Activated T-cell treated with anti-CD3 and anti-CD28 coated beads, Interleukin-2, amount 50 U/mL, for 4 hours (primary cell): ENCODE results near the gene PRXL2C. TPM values are rescaled to one million over a fixed set of nuclear protein-coding genes. Genes with fewer than 3 reads are reported as not detected.
"Not testable (repeated sequence)": the region's sequence is repeated elsewhere in the genome, so short reads cannot be mapped to it uniquely, and the experiment has no call there.

ENCODE experiments used
- ATAC-seq, 2 donors: fragments of 200-7000 bp; cut with Tn5 transposase; one replicate each; pipeline ENCODE4 v1.10.0; 2021
- DNase-seq: peaks from one replicate; pipeline ENCODE4 v3.0.0-alpha.2; 2020
- H3K27me3 Mint-ChIP-seq: one replicate; pipeline ENCODE4 v1.8.0; 2021; ENCODE audit warnings: low read depth, mixed read lengths
- H3K36me3 Mint-ChIP-seq: one replicate; pipeline ENCODE4 v1.8.0; 2022; ENCODE audit warnings: mixed read lengths; ENCODE audit not compliant: insufficient read depth
- H3K4me1 Mint-ChIP-seq: one replicate; pipeline ENCODE4 v1.8.0; 2021; ENCODE audit warnings: low read depth, mixed read lengths
- H3K4me3 Mint-ChIP-seq: one replicate; pipeline ENCODE4 v1.8.0; 2021; ENCODE audit warnings: mild to moderate bottlenecking, moderate library complexity, mixed read lengths
- H3K9me3 Mint-ChIP-seq: one replicate; pipeline ENCODE4 v1.8.0; 2021; ENCODE audit warnings: mixed read lengths
- total RNA-seq, 3 donors: library from RNA; stranded (reverse); gene quantifications; one replicate each; pipeline ENCODE4 v1.2.1, GENCODE V29; 2021

The PRXL2C gene
- total RNA-seq, 3 donors from 2014 or later, result 9.0 to 13.4 (median 9.1) TPM

DNA sequence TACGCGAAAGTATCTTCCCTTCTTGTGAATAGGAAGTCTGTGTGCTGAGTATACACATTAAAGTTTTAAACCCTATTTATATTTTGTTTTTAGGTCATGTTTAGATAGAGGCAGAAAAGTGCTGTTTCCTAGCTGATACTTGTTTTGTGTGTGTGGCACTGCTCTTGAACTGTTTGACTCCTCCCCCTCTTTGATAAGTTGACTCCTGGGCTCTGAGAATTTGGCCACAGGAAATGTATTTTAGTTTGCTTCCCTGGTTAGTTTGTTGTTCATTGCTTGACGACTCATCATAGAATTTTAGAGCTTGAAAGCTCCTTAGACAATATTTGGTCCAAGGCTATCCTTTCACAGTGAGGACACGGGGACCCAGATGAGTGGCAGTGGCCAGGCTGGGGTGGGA, 33.5 kb downstream of the PRXL2C start:
- Mint-ChIP-seq H3K4me1 (peaks cover 4% of the 10 kb centered on the region), H3K27me3 (peaks cover 42% of the 10 kb centered on the region), H3K9me3 (no peaks in the 10 kb centered on the region), H3K4me3 (no peak overlapping the region), H3K36me3 (no peaks in the 10 kb centered on the region)
- ATAC-seq (no peak), DNase-seq (no peak)

DNA sequence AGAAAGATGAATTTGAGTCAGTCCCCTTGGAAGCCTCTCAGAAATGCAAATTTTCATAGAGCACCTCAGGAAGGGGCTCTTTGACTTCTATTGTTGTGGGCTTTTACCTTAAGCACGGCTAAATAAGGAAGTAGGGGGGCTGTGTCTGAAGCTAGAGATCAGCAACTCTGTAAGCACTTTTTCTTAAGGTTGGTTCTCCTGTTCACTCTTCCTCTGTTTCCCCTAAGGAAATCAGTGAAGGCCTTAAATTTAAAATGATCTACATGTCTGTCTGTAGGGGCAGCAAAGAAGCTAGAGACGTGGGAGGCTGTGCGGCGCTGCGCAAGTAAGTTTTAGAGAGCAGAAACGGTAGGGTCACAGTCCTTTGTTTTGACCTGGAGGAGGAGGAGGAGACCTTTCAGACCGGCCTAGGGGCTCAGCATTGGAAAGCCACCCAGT, 34.3 kb downstream of the PRXL2C start:
- H3K36me3 Mint-ChIP-seq, result no peaks in the 10 kb centered on the region
- ATAC-seq (no peak), DNase-seq (no peak)
- H3K9me3 Mint-ChIP-seq, result no peaks in the 10 kb centered on the region
- peaks cover 48% of the 10 kb centered on the region for H3K27me3 Mint-ChIP-seq
- no peak overlapping the region for H3K4me3 Mint-ChIP-seq
- peaks cover 4% of the 10 kb centered on the region for H3K4me1 Mint-ChIP-seq

DNA sequence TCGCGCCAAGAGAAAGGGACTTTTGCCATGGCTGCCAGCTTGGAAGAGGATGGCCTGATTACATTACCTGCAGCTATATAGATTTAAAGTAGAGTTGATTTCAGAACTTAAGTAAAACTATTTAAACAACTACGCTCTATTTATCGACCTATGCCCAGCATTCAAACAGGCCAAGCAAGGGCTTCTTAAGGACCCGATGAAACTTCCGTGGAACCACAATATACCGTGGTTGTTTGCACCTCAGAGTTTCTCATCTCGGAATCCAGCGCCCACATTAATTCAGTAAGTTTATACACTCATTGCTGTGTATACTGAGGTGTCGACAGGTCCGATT, 35.0 kb downstream of the PRXL2C start:
- Mint-ChIP-seq H3K9me3 (no peaks in the 10 kb centered on the region), H3K27me3 (peaks cover 54% of the 10 kb centered on the region)

DNA sequence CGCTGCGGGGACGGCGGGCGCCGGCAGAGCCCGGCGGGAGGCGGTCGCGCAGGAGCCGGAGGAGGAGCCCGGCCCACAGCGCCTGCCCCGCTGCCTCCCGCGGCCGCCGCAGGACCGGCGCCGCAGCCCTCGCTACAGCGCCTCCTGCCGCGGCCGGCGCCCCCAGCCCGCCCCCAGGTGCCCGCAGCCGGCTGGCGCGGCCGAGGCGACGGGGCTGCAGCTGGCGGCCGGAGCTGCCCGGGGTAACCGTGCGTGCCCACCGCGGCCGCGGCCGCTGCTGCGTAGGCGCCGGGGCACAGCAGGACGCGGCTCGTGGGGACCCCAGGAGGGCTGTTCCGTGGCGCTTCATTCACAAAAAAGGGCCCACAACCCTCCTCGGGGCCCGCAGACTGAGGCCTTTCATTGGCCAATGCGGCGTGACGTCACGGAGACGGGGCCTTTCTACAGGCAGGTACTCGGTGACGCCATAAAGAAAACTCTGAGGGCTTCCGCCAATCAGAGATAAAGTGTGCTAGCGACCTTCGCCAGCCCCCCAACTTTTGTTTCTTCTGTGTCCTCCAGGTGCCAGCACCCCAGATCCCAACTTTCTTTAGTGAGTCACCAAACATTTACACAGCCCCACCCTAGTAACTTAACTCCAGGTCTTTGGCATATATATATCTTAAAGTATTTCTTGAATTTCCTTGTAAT, 35.5 kb downstream of the PRXL2C start, which contains the start of gene CDC14B:
CDC14B (minus strand) TSS at position 353 of the 690 bp plus-strand sequence. CDS start 465 bp downstream, outside the sequence.
- ATAC-seq, result peak; percentile 89 to 91
- peaks cover 4% of the 10 kb centered on the region for H3K4me1 Mint-ChIP-seq
- no peaks in the 10 kb centered on the region for H3K36me3 Mint-ChIP-seq
- H3K27me3 Mint-ChIP-seq, result peaks cover 59% of the 10 kb centered on the region
- no peaks in the 10 kb centered on the region for H3K9me3 Mint-ChIP-seq
- H3K4me3 Mint-ChIP-seq, result peak within 1 kb of the TSS; percentile 74
- peak; percentile 72 for DNase-seq

More for the DNA sequence above, 35.0 kb downstream of the PRXL2C start:
- H3K4me3 Mint-ChIP-seq, result peak overlapping the region; percentile 74
- no peaks in the 10 kb centered on the region for H3K36me3 Mint-ChIP-seq
- no peak for DNase-seq
- peaks cover 4% of the 10 kb centered on the region for H3K4me1 Mint-ChIP-seq
- no peak for ATAC-seq

DNA sequence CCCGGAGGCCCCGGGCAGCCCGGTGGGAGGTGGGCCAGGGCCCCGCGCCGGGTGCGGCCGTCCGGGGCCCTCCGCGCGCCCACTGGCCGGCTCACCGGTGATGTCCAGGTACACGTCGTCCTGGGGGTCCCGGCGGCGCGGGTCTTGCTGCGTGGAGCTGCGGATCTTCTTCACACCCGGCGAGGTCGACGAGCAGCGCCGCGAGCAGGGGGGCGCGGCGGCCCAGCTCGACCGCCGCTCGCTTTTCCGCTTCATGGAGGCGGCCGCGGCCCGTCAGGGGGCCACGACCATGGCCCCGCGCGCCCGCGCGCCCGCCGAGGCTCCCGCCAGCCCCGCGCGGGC, 36.0 kb downstream of the PRXL2C start:
- Mint-ChIP-seq H3K36me3 (no peaks in the 10 kb centered on the region), H3K4me1 (peaks cover 4% of the 10 kb centered on the region), H3K27me3 (peaks cover 60% of the 10 kb centered on the region), H3K9me3 (no peaks in the 10 kb centered on the region), H3K4me3 (no peak overlapping the region)
- peak in 1 of 2 donors; percentile 19 for ATAC-seq
- no peak for DNase-seq

DNA sequence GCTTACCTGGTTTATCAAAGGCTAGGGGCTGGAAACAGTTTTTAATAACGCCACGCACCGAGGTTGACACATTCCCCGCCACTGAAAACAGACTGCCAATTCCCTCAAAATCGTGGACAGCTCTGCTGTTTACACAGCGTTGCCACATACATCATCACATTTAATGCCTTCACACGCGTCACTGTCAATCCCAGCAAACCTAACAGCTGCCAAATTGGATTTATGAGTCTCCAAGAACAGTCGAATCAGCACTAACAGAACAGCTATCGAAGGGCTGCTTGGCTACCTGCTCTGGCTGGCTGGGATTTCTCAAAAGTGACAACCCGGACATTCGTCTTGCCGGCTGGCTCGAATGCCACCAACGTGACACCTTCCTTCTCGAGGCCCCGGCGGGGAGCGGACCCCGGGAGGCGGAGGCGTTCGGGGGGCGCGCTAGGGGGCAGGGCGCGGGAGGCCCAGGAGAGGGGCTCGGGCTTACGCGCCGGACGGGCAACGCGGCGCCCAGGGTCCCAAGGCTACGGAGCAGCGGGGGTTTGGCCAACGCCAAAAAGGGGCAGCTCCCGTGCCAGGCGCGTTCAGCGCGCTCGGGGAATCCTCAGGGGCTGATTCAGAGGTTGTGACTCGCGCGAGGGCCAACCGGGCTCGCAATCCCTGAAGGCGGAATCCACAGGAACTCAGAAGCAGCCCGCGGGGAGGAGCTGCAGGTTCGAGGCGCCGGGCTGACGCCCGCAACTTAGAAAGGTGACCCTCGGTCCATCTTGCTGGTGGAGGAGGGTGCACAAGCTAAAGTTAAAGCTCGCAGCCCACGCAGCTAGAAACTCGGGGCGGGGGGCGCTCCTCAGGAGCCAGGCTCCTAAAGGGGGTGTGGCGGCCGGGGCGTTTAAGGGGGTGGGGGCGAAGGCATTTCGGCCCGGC, 36.7 kb downstream of the PRXL2C start:
- no peaks in the 10 kb centered on the region for H3K9me3 Mint-ChIP-seq
- peaks cover 4% of the 10 kb centered on the region for H3K4me1 Mint-ChIP-seq
- peaks cover 60% of the 10 kb centered on the region for H3K27me3 Mint-ChIP-seq
- DNase-seq (no peak), ATAC-seq (peak; percentile 33 to 46)
- no peaks in the 10 kb centered on the region for H3K36me3 Mint-ChIP-seq
- H3K4me3 Mint-ChIP-seq, result peak overlapping the region; percentile 68

DNA sequence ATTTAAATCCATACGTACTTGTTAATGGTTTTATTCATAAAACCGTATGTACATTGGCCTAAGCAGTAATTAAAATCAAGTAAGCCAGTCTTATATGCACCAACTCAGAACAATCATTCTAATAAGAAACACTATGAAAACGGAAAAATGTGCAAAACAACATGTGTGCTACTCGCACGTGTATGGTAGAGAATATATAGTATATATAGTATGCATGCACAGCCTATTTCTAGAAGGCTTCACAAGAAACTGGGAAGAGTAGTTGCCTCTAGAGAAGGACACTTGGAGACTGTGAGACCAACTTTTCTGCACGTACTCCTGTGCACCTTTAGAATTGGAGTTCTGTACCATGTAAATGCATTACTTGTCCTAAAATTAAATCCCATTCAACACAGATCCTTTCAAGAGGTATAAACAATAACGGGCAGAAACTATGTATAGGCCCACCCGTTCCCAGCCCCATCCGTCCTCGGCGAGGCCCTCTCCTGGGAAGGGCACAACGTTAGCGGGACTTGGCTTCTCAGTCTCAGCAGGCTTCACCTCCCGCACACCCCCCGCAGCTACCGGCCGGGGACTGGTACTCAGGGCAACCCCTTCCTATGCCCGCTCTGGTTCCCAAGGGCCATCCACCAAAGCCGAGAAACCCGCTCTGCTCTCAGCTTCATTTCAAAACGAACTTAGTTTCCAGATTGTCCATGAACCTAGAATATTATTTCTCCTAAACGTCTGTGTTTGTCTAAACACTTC, 37.5 kb downstream of the PRXL2C start:
- DNase-seq (no peak), ATAC-seq (no peak)
- peaks cover 64% of the 10 kb centered on the region for H3K27me3 Mint-ChIP-seq
- H3K4me3 Mint-ChIP-seq, result peak overlapping the region; percentile 64
- H3K36me3 Mint-ChIP-seq, result no peaks in the 10 kb centered on the region
- no peaks in the 10 kb centered on the region for H3K9me3 Mint-ChIP-seq
- peaks cover 4% of the 10 kb centered on the region for H3K4me1 Mint-ChIP-seq

DNA sequence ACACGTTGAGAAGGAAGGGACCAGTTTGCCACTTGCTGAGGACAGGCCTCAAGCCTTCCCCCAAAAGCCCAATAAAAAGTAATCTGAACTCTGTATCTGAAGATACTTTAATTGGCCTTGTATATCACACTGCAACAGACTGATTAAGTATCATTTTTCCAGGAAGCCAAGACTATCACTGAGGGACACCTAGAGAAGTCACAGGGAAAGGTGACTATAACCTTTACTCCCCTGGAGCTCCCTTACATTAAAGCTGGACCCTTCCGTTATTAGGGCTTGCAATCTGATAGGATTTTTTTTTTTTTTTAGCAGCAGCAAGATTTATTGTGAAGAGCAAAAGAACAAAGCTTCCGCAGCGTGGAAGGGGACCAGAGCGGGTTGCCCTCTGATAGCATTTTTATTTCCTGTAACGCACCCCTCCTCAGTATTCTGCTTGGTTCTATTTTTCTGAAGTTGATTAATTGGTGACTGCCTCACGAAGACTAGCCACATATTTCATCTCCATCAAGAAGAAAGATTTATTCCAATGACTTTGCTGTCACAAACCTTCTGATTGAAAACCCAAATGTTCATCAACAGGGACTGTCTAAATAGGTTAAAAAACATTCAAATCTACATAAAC, 38.2 kb downstream of the PRXL2C start:
- no peak overlapping the region for H3K4me3 Mint-ChIP-seq
- DNase-seq (no peak), ATAC-seq (no peak)
- H3K27me3 Mint-ChIP-seq, result peaks cover 57% of the 10 kb centered on the region
- H3K36me3 Mint-ChIP-seq, result no peaks in the 10 kb centered on the region
- no peaks in the 10 kb centered on the region for H3K9me3 Mint-ChIP-seq
- peaks cover 4% of the 10 kb centered on the region for H3K4me1 Mint-ChIP-seq

DNA sequence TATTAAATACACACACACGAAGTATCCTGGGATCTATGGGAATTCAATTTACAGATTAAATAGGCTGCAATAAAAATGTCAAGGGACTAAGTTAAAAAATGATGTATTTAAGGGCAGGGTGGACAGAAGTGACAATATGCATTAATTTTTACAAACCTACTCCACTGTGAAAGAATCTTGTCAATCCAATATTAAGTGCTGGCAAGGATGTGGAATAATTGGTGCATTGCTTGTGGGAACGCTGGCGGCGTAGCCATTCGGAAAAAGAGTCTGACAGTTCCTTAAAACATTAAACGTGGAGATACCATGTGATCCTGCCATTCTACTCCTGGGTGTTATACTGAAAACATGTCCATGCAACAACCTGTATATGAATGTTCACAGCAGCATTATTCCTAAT, 39.7 kb downstream of the PRXL2C start:
- Mint-ChIP-seq H3K36me3 (no peaks in the 10 kb centered on the region), H3K9me3 (no peaks in the 10 kb centered on the region), H3K4me1 (peaks cover 4% of the 10 kb centered on the region), H3K4me3 (no peak overlapping the region), H3K27me3 (peaks cover 55% of the 10 kb centered on the region)
- no peak for DNase-seq
- no peak for ATAC-seq

DNA sequence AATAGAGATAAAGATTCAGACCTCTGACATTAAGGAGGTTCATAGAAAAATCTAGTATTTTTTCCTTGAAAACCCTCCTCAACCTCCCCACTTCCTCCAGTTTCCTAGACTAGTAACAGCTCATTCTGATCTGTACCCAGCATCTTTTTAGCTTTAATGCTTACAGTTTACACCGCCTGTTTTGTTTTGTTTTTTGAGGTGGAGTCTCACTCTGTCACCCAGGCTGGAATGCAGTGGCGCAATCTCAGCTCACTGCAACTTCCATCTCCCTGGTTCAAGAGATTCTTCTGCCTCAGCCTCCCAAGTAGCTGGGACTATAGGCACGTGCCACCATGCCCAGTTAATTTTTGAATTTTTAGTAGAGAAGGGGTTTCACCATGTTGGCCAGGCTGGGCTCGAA, 40.5 kb downstream of the PRXL2C start:
- not testable (repeated sequence) for H3K4me3 Mint-ChIP-seq, H3K36me3 Mint-ChIP-seq, DNase-seq, ATAC-seq, H3K9me3 Mint-ChIP-seq, H3K4me1 Mint-ChIP-seq
- peaks cover 54% of the 10 kb centered on the region for H3K27me3 Mint-ChIP-seq

DNA sequence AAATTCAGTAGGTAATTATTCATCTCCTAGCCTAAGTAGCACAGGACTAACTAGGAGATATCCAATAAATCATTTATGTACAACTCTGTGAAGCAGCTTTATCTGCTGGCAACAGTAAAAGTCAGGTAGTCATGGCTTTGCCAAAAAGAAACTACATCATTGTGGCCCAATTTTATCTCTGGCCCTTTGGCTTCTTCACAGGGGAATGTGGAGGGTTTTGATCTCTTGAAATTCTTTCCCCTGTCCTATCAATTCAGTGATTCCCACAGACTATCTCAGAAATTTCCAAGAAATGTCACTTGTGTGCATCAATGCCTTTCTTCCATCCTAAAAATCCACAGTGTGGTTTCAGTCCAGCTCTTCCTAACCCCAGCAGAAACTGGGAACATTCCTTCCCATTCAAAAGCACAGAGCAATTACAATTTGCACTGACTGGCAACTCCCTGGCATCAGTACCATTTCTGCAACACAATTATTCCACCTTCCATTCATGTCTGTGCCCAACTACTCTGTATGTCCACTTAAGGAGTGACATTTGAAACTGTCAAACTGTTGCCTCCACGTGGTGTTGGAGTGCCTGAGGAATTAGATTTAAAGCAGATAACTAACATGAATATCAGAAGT, 42.0 kb downstream of the PRXL2C start:
- Mint-ChIP-seq H3K4me1 (peaks cover 1% of the 10 kb centered on the region), H3K27me3 (peaks cover 50% of the 10 kb centered on the region), H3K9me3 (no peaks in the 10 kb centered on the region), H3K36me3 (no peaks in the 10 kb centered on the region), H3K4me3 (no peak overlapping the region)
- ATAC-seq (no peak), DNase-seq (no peak)

DNA sequence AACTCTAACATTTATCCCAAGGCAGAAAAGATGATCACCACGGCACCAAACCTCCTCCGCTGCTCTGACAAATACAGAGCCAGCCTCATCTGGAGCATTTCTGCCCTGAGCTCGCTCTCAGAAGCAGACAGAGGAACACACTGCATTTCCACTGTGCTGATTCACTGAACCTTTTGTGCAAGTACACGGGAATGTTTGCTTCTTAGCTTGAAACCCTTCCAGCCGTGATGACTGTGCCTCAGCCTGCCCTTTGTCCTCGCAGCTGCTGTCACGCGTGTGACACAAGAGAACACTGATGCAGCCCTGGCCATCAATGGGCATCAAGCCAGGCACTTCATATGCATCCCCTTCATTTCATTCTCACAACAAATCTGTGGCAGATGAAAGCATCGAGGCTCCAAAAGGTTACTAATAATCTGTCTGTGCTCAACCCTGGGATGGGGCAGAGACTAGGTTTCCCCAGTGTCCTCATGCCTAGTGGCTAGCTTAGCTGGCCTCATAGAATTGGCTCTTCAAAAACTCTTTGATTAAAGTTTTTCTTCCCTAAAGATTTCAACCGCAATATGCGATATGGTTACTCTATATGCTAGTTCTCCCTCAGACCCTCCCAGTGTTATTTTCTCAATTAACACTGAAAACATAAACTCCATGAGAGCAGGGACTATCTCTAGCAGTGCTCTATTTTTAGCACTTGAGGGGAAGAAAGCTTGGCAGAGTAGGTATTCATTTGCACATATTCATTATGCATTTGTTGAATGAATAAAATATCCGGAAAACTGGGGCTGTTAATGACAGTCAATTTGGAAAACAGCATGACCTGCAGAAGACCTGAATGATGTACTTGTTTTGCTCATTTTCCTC, 42.8 kb downstream of the PRXL2C start:
- Mint-ChIP-seq H3K4me1 (no peaks in the 10 kb centered on the region), H3K9me3 (no peaks in the 10 kb centered on the region), H3K27me3 (peaks cover 47% of the 10 kb centered on the region), H3K36me3 (no peaks in the 10 kb centered on the region), H3K4me3 (no peak overlapping the region)
- DNase-seq (no peak), ATAC-seq (no peak)

DNA sequence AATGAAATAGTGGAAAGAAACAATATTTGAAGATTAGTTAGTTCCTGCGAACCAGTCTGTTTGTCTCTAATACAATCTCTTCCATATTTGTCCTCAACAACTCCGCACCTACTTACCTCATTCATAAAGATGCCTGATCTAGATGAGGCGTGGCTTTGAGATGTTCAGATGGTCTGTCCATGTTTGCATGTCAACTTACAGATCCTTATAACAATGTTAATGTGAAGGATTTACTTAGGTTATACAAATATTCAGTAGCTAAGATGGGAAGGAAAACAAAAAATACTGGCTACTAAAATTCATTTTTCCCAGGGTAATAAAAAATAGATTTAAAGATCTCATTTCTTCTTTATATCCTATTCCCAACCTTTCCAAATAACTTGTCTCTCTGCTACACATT, 43.8 kb downstream of the PRXL2C start:
- Mint-ChIP-seq H3K4me1 (no peaks in the 10 kb centered on the region), H3K9me3 (no peaks in the 10 kb centered on the region), H3K4me3 (no peak overlapping the region), H3K36me3 (no peaks in the 10 kb centered on the region), H3K27me3 (peaks cover 40% of the 10 kb centered on the region)
- no peak for ATAC-seq
- DNase-seq, result no peak
